GM19035 (cell line): ENCODE data around the gene ARMC9.
"Not testable (repeated sequence)": the region's sequence is repeated elsewhere in the genome, so short reads cannot be mapped to it uniquely, and the experiment has no call there.

Experiments
- ATAC-seq: cut with Tn5 transposase; IDR thresholded peaks from one replicate; pipeline ENCODE4 v1.9.1; 2021; ENCODE audit not compliant: unreplicated experiment

Gene ARMC9

DNA sequence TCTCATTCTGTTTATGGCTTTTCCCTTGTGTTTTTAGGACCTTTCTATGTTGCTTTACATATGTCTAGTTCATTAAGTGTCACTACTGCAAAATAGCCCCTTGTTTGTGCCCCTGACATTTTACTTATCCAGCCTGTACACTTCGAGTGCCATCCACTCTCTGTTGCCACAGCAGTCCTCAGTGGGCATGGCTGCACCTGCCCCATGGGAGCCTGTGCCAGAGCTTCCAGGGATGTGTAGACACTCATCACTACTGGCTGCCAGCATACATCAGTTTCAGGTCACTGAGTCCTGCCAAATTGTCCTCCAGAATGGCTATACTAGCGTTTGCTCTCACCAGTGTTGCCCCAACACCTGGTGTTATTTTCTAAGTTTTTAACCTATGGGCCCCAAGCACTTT is 80.4 kb downstream of the ARMC9 start:
- ATAC-seq: no peak

GRCh38 chr2:231280846-231281245 is 82.4 kb downstream of the ARMC9 start:
- ATAC-seq: no peak

GRCh38 chr2:231284296-231284695 is 85.9 kb downstream of the ARMC9 start:
- no peak for ATAC-seq

GRCh38 chr2:231286964-231287363 is 88.5 kb downstream of the ARMC9 start:
- no peak for ATAC-seq

- ATAC-seq: no peak
Observed at GRCh38 chr2:231287696-231288095, 89.3 kb downstream of the ARMC9 start.

DNA sequence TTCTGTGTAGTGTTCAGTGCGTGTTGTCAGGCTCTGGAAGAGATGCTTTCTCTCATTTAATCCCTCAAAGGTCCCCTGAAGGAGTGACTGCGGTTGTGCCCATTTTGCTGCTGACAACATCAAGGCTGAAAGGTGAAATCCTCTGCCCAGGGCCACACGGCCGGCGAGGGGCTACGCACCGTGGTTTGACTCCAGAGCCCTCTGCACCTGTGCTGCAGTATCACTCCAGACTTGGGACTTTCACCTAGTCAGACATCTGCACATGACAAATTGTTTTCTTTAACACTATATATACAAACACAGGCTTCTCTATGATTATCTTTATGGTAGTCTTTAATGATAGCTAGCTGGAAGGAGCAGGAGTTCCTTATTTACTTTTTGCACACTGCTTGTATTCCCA is 90.2 kb downstream of the ARMC9 start:
- no peak for ATAC-seq

DNA sequence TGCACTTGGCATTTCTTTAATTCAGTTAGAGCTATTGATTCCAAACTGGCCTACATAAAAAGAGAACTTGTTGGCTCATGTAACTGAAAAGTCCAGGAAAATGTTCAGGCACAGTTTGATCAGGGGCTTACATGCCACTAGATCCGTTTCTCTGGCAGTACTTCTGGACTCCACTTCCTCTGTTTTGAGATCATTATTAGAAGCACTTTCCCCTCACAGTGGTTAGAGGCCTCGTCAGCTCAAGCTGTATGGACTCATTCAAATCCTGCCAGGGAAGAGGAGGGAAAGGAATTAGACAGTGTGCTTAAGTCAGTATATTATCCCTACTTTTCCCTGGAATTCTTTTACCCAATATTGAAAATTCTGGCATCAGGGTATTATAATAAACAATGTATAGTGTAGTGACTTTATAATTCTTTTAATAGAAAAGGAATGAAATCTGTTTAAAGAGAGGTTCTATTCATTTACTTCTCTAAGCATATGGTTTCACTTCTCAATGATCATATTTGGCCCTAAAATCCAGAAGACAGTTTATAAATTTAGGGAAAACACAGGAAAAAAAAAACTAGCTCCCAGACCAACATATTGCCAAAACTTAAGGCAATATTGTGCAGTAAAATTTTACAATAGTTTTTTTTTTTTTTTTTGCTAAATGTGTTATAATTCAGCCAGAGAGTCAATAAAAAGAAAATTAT is 92.0 kb downstream of the ARMC9 start:
- ATAC-seq: no peak

GRCh38 chr2:231292472-231293134 is 94.2 kb downstream of the ARMC9 start:
- ATAC-seq: no peak

GRCh38 chr2:231293163-231293562 is 94.7 kb downstream of the ARMC9 start:
- no peak for ATAC-seq

DNA sequence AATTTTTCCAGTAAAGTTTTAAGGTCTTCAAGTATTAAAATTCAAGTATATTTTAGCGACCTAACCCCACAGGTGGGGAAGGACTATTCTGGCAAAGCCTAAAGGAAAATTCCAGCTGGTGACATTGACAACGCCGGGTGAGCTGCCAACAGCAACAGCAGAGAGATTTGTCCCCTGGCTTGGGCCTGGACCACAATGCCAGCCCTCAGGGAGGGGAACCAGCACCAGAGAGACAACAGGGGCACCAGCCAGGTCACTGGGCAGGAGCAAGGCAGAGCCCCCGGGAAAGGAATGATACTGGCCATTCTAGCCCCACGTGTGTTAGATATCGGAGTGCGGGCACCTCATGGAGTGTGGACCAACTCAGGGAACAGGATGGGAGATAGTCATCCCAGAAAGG is 95.7 kb downstream of the ARMC9 start:
- no peak for ATAC-seq

- no peak for ATAC-seq
Observed at GRCh38 chr2:231294571-231295362, 96.3 kb downstream of the ARMC9 start.

DNA sequence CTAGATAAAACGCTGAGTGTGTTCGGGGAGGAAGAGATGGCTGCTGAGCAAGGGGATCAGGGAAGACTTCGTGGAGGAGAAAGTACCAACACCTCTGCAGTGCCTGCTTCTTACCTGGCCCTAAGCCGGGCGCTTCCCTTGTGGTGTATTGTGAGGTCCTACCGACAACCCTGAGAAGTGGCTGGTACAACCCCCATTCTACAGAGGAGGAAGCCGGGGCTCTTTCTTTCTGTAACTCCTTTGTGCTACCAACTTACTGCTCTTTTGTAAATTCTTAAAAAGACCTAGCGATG is 96.9 kb downstream of the ARMC9 start:
- no peak for ATAC-seq

- ATAC-seq: no peak
Observed at GRCh38 chr2:231296401-231296974, 98.1 kb downstream of the ARMC9 start.

DNA sequence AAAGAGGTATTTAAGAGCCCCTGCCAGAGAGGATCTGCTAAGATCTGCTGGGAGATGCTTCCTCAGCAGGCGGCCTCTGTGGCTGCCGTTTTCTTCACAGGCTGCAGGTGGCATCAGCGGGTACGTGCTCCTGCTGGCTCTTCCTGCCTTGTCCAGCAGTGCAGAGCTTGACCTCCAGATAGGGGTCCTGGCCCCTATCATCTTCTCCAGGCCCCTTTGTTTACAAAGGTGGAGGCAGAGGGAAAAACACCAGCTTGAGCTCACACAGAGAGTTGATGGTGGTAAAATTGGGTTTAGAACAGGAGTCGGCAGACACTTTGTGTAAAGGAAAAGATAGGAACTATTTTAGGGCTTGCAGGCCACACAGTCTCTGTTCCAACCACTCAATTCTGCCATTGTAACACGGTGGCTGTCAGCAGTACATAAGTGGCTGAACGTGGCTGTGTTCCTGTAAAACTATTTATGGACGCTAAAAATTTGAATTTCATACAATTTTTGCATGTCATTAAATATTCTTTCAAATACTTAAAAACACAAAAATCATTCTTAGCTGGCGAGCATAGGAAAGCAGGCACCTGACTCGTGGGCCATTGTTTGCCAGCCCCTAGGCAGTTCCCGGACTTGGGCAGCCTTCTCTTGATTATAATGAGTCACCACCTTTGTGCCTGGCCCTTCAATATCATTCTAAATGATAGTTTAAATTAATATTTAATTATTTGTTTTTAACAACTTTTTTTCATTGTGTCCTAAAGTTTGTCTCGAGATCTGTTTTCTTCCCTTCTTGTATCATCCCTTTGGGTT is 98.9 kb downstream of the ARMC9 start:
- no peak for ATAC-seq

- ATAC-seq: no peak
Observed at GRCh38 chr2:231298091-231298490, 99.7 kb downstream of the ARMC9 start.

DNA sequence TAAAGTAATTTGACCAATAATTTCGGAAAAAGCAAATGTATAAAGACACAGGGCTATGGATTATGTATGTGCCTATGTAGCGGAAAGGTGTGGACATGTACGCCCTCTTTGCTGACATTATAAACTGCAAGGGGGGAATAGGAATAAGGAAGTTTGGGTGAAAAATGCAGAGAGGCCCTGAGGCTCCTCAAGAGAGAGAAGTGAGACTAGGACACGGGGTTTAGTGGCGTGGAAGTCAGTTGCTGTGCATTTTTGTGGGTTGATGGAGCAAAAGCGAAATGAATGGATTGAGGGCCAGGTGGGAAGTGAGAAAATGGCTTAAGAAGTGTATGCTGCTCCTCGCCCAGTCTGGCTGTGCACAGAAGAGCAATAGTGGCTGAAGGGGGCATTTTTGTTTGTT is 100.8 kb downstream of the ARMC9 start:
- no peak for ATAC-seq

DNA sequence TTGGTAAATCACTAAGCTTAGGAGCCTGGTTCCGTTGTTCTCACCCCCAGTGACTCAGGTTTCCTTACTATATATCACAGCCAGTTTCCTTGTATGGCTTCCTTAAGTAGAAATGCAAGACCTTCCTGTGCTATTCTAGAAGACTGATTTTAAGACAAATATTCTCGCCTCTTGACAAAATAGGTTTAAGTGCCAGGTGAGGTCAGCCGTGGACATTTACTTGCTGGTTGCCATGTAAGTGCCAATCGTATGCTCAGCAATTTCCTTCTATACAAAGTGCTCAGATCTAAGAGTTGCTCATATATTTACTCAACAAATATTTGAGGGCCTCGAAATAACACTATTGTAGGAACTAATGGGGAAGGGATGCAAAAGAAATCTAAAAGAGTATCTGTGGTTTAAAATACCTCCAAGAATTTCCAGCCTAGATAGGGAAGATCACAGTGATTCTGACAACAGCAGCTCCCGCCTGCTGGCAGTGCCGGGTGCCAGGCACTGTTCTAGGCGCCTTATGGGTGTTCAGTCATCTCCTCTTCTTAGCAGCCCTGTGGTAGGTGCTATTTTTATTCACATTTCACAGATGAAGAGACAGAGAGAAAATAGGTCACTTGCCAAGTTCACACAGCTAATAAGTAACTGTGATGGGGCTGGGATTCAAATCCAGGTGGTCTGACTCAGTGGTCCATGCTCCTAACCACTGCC is 101.7 kb downstream of the ARMC9 start:
- ATAC-seq: no peak

GRCh38 chr2:231300722-231301076 is 102.3 kb downstream of the ARMC9 start:
- ATAC-seq: no peak

DNA sequence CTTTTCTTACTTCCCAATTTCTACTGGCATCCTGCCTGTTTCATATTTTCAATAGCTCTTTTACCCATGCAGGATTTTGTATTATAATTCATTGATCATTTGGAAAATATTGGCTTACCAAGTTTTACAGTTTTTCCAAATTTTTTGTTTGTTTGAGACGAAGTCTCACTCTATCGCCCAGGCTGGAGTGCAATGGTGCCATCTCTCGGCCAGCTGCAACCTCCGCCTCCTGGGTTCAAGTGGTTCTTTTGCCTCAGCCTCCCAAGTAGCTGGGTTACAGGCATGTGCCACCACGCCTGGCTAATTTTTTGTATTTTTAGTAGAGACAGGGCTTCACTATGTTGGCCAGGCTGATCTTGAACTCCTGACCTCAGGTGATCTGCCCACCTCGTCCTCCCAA is 105.8 kb downstream of the ARMC9 start:
- ATAC-seq: not testable (repeated sequence)

GRCh38 chr2:231305221-231305620 is 106.8 kb downstream of the ARMC9 start:
- ATAC-seq: no peak
